HepG2 (cell line): Measurements from ENCODE around the gene HCRT. TPM values are rescaled to one million over a fixed set of nuclear protein-coding genes. Genes with fewer than 3 reads are reported as not detected.

ENCODE experiments used
- ATF7-NPFF ChIP-seq: sonication (generic); formaldehyde crosslinking; IDR thresholded peaks from 2 replicates; pipeline ENCODE4 v1.8.1; 2023; ENCODE audit warnings: mild to moderate bottlenecking, low read depth, missing genetic modification reagents, moderate library complexity
- DR1 ChIP-seq: sonication (generic); formaldehyde crosslinking; IDR thresholded peaks from 2 replicates; pipeline ENCODE4 v1.8.0; 2021; ENCODE audit warnings: mild to moderate bottlenecking, missing genetic modification reagents, inconsistent platforms
- FOXP1 ChIP-seq, 2 experiments: fragments of 450-650 bp in 1 of 2; IDR thresholded peaks; 2 replicates each; pipeline ENCODE4 v1.6.1; 2017 to 2018; ENCODE audit warnings: antibody characterized with exemption in 1 of 2
- HMG20B ChIP-seq: conservative IDR thresholded peaks from 2 replicates; pipeline ENCODE4 v1.6.1; 2016; ENCODE audit warnings: missing genetic modification reagents, missing compliant biosample characterization
- HNRNPUL1 ChIP-seq: fragments of 200-400 bp; formaldehyde crosslinking; IDR thresholded peaks from 2 replicates; pipeline ENCODE4 v1.6.1; 2017; ENCODE audit warnings: low read depth, mild to moderate bottlenecking, low read length, moderate library complexity
- KDM1A ChIP-seq: IDR thresholded peaks from 2 replicates; pipeline ENCODE4 v1.6.1; 2016; ENCODE audit warnings: missing compliant biosample characterization
- KIAA2018 ChIP-seq: sonication (generic); formaldehyde crosslinking; IDR thresholded peaks from 2 replicates; pipeline ENCODE4 v1.5.0; 2020; ENCODE audit warnings: mild to moderate bottlenecking, missing genetic modification reagents, borderline replicate concordance
- LRRFIP1 ChIP-seq: sonication (generic); formaldehyde crosslinking; conservative IDR thresholded peaks from 2 replicates; pipeline ENCODE4 v1.4.0; 2020; ENCODE audit warnings: missing genetic modification reagents
- MAZ ChIP-seq, 2 experiments: sonication (generic) in 1 of 2; formaldehyde crosslinking in 1 of 2; IDR thresholded peaks; 2 replicates each; pipeline versions ENCODE4 v1.5.0 to v1.6.1; 2012 to 2020; ENCODE audit warnings: low read depth in 2 of 2, mild to moderate bottlenecking in 2 of 2, borderline replicate concordance in 1 of 2, improper control_type of control experiment in 1 of 2, low read length in 1 of 2, missing genetic modification reagents in 1 of 2, moderate library complexity in 1 of 2
- MLXIP ChIP-seq: sonication (generic); formaldehyde crosslinking; IDR thresholded peaks from 2 replicates; pipeline ENCODE4 v1.9.0; 2021; ENCODE audit warnings: missing genetic modification reagents, borderline replicate concordance
- MTERF4 ChIP-seq: sonication (generic); formaldehyde crosslinking; IDR thresholded peaks from 2 replicates; pipeline ENCODE4 v1.8.0; 2023; ENCODE audit warnings: mild to moderate bottlenecking, missing genetic modification reagents
- NFKBIZ ChIP-seq: IDR thresholded peaks from 2 replicates; pipeline ENCODE4 v1.6.1; 2018; ENCODE audit warnings: missing genetic modification reagents, missing compliant biosample characterization
- ZKSCAN1 ChIP-seq: fragments of 150-350 bp; IDR thresholded peaks from 2 replicates; pipeline ENCODE4 v1.6.1; 2014; ENCODE audit warnings: low read length
- ZNF776 ChIP-seq: sonication (generic); formaldehyde crosslinking; IDR thresholded peaks from 2 replicates; pipeline ENCODE4 v1.4.0; 2020; ENCODE audit warnings: mild to moderate bottlenecking, missing genetic modification reagents
- polyA plus RNA-seq, 8 experiments: library from polyadenylated mRNA; depleted of rRNA in 3 of 8; stranded (reverse) in 7 of 8; unstranded in 1 of 8; fragments of >200 nt; fragmentation: Illumina TruSeq in 4 of 8; extraction: Trizol in 4 of 8; gene quantifications; 2 replicates each; pipeline versions ENCODE4 v1.2.1 to v1.2.3, GENCODE V29; 2011 to 2016; ENCODE audit warnings: low read depth in 4 of 8, missing spikeins in 1 of 8, mixed read lengths in 1 of 8; ENCODE audit not compliant: insufficient read depth in 1 of 8
- total RNA-seq, 5 experiments: library from RNA; depleted of rRNA; stranded (reverse); fragments of >200 nt; fragmentation: Illumina TruSeq; extraction: Trizol; gene quantifications; 2 replicates each; pipeline ENCODE4 v1.2.3, GENCODE V29; 2016; ENCODE audit warnings: low read depth in 1 of 5

Gene HCRT
- total and polyA plus RNA-seq, 2 of the 13 experiments (the other 11 are each of a cell fraction or from before 2014, with no cell fraction given): not detected

GRCh38 chr17:42155614-42156045 lies 29.6 kb downstream of the HCRT start (continued):
- no peak for TF ChIP-seq KIAA2018 (CRISPR knock-in tag)
- TF ChIP-seq LRRFIP1 (CRISPR knock-in tag): no peak
- no peak for TF ChIP-seq MAZ (IDR thresholded peaks at IDR 0.05; ENCODE audit: borderline replicate concordance, low read depth, low read length)
- no peak for TF ChIP-seq MAZ (CRISPR knock-in tag; IDR thresholded peaks at IDR 0.05; ENCODE audit: low read depth)
- TF ChIP-seq MTERF4 (CRISPR knock-in tag): 0 out of 2 replicates have a peak, but pooled peaks have one; percentile 35
- no peak for TF ChIP-seq NFKBIZ (CRISPR knock-in tag)
- TF ChIP-seq ATF7-NPFF (CRISPR knock-in tag): no peak
- no peak for TF ChIP-seq HMG20B
- TF ChIP-seq KDM1A (CRISPR knock-in tag): no peak
- TF ChIP-seq ZKSCAN1: no peak
- TF ChIP-seq MLXIP (CRISPR knock-in tag): no peak
- no peak for TF ChIP-seq FOXP1 (IDR thresholded peaks at IDR 0.05)
- no peak for TF ChIP-seq FOXP1 (CRISPR knock-in tag; IDR thresholded peaks at IDR 0.05)
- TF ChIP-seq HNRNPUL1: no peak
- TF ChIP-seq DR1 (CRISPR knock-in tag): no peak
- TF ChIP-seq ZNF776: no peak
